ENCODE results near the gene PCSK2.

PCSK2 gene

DNA sequence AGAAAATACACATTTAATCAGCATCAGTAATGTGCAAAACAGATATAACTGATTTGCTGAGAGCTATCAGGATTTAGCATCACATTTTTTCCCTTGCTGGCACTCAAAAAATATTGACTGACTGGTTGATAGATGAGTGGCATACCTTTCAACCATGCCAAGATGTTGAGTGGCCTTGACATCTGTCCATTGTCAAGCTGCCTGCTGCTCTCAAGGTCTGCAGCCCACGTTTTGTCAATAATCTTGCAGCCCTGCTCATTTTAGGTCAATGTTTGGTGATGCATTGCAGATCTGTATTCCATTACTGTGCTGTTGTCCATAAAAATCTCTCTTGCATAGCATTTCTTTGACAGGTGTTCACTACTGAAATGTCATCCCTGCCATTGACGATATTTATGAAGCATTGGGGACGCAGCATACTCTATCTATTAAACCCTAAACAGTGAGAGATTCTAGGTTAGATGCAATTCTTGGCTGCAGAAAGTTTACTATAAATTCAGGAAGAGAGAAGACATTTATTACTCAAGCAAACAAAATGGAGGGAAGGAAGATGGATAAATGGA is 192.7 kb downstream of the PCSK2 start:
- TF ChIP-seq ZFX (IDR thresholded peaks at IDR 0.05), result no peak
- TF ChIP-seq CTCF (conservative IDR thresholded peaks at IDR 0.05), result no peak
- H3K27ac ChIP-seq, result no peak overlapping the region

GRCh38 chr20:17421493-17421892 is 194.7 kb downstream of the PCSK2 start:
- no peak overlapping the region for H3K27ac ChIP-seq
- TF ChIP-seq ZFX (IDR thresholded peaks at IDR 0.05) (no peak), CTCF (conservative IDR thresholded peaks at IDR 0.05) (no peak)

GRCh38 chr20:17423782-17424181 is 196.9 kb downstream of the PCSK2 start:
- TF ChIP-seq CTCF (conservative IDR thresholded peaks at IDR 0.05) (no peak), ZFX (IDR thresholded peaks at IDR 0.05) (no peak)
- no peak overlapping the region for H3K27ac ChIP-seq

- TF ChIP-seq CTCF (conservative IDR thresholded peaks at IDR 0.05), result no peak
- no peak for TF ChIP-seq ZFX (IDR thresholded peaks at IDR 0.05)
- H3K27ac ChIP-seq, result no peak overlapping the region
These were observed 200.8 kb downstream of the PCSK2 start for GRCh38 chr20:17427638-17428037.

GRCh38 chr20:17430125-17430950 is 203.5 kb downstream of the PCSK2 start:
- no peak overlapping the region for H3K27ac ChIP-seq
- TF ChIP-seq CTCF (conservative IDR thresholded peaks at IDR 0.05) (no peak), ZFX (IDR thresholded peaks at IDR 0.05) (no peak)

DNA sequence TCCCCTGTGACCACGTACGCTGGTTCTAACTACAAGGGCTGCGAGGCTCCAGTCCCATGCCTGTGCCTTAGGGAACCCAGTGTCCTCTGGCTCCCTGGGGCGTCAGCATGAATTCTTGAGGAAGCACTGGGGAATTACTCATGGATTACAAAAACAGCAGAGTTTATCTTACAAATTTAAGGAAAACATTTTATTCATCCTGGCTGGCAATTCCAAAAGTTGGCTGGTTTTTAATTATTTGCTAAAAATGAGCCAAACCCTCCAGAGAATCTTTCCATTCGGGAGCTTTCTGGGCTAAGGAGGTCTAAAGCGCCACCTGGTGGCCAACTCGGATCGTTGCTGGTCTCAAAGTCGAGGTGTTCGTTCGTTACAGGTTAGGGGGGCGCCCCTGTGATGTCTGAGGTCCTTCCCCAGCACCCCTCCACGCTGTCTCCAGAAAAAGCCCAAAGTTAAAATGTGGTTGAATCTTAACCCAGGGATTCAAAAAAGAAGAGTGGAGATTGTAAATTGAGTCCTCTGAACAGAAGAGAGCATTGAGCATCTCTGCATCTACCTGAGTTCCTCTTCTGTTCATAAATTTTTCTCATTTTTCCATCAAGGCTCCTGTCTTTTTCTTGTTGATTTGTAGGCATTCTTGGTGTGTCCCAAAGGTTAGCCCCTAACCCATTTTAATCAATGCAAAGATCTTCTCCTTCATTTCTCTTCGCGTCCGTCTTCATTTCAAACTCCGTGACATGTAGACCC is 205.0 kb downstream of the PCSK2 start:
- no peak for TF ChIP-seq ZFX (IDR thresholded peaks at IDR 0.05)
- TF ChIP-seq CTCF (conservative IDR thresholded peaks at IDR 0.05), result peak; percentile 88
- H3K27ac ChIP-seq, result no peak overlapping the region

DNA sequence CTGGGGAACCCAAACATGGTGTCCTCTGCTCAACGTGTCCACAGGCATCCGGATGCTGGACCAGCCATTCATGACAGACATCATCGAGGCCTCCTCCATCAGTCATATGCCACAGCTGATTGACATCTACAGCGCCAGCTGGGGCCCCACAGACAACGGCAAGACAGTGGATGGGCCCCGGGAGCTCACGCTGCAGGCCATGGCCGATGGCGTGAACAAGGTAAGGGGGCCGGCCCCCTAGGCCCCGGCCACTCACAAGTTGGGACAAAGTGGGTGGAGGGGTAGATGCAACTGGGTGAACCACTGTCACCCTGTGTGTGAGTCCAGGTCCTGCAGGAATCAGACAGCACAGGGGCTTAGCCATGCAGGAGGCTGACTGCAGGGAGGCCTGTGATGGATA is 209.8 kb downstream of the PCSK2 start:
- H3K27ac ChIP-seq, result no peak overlapping the region
- TF ChIP-seq ZFX (IDR thresholded peaks at IDR 0.05), result no peak
- TF ChIP-seq CTCF (conservative IDR thresholded peaks at IDR 0.05), result no peak
